SK-N-SH treated with all-trans-retinoic acid at 6 μM for 48 hours (cell line): Measurements from ENCODE around the gene ARHGAP45.

ENCODE experiments used
- ATAC-seq: fragments of 200-7000 bp; cut with Tn5 transposase; 3 replicates; pipeline ENCODE4 v1.9.1; 2020; ENCODE audit warnings: mild to moderate bottlenecking, moderate library complexity
- ARNTL ChIP-seq: fragments of 450-650 bp; formaldehyde crosslinking; IDR thresholded peaks from 2 replicates; pipeline ENCODE4 v1.5.0; 2020; ENCODE audit warnings: low read depth, mild to moderate bottlenecking, moderate library complexity, borderline replicate concordance
- BACH2 ChIP-seq: fragments of 250-450 bp; sonication (Bioruptor Pico); IDR thresholded peaks from 2 replicates; pipeline ENCODE4 v1.9.0; 2021; ENCODE audit warnings: mild to moderate bottlenecking, borderline replicate concordance
- CSDC2 ChIP-seq: fragments of 250-450 bp; sonication (Bioruptor Pico); IDR thresholded peaks from 2 replicates; pipeline ENCODE4 v1.5.0; 2020; ENCODE audit warnings: mild to moderate bottlenecking, moderate library complexity
- ESRRG ChIP-seq: fragments of 250-450 bp; sonication (Bioruptor Pico); IDR thresholded peaks from 2 replicates; pipeline ENCODE4 v1.6.1; 2021; ENCODE audit warnings: mild to moderate bottlenecking
- GLIS3 ChIP-seq: fragments of 250-450 bp; sonication (Bioruptor Pico); IDR thresholded peaks from 2 replicates; pipeline ENCODE4 v1.5.0; 2020; ENCODE audit warnings: mild to moderate bottlenecking, moderate library complexity
- ISL1 ChIP-seq: fragments of 250-450 bp; sonication (Bioruptor Pico); IDR thresholded peaks from 2 replicates; pipeline ENCODE4 v2.1.2; 2022; ENCODE audit warnings: mild to moderate bottlenecking, moderate library complexity
- OSR1 ChIP-seq: fragments of 250-450 bp; sonication (Bioruptor Pico); IDR thresholded peaks from 2 replicates; pipeline ENCODE4 v1.8.0; 2022; ENCODE audit warnings: moderate library complexity, mild to moderate bottlenecking, inconsistent platforms
- PPARA ChIP-seq: fragments of 250-450 bp; sonication (Bioruptor Pico); IDR thresholded peaks from 2 replicates; pipeline ENCODE4 v1.5.0; 2020; ENCODE audit warnings: mild to moderate bottlenecking, borderline replicate concordance
- RARB ChIP-seq: fragments of 250-450 bp; sonication (Bioruptor Pico); IDR thresholded peaks from 2 replicates; pipeline ENCODE4 v1.8.0; 2021; ENCODE audit warnings: mild to moderate bottlenecking, moderate library complexity
- SNAI2 ChIP-seq: fragments of 250-450 bp; sonication (Bioruptor Pico); IDR thresholded peaks from 2 replicates; pipeline ENCODE4 v1.5.0; 2020; ENCODE audit warnings: mild to moderate bottlenecking, moderate library complexity
- TCF4 ChIP-seq: fragments of 250-450 bp; sonication (Bioruptor Pico); IDR thresholded peaks from 2 replicates; pipeline ENCODE4 v1.8.0; 2021; ENCODE audit warnings: mild to moderate bottlenecking, moderate library complexity, borderline replicate concordance
- TOX ChIP-seq: fragments of 250-450 bp; sonication (Bioruptor Pico); IDR thresholded peaks from 2 replicates; pipeline ENCODE4 v1.8.0; 2021; ENCODE audit warnings: mild to moderate bottlenecking, moderate library complexity, borderline replicate concordance
- ZC3H10 ChIP-seq: fragments of 250-450 bp; sonication (Bioruptor Pico); IDR thresholded peaks from 2 replicates; pipeline ENCODE4 v1.5.1; 2021; ENCODE audit warnings: mild to moderate bottlenecking, moderate library complexity
- ZFP30 ChIP-seq: fragments of 450-650 bp; formaldehyde crosslinking; IDR thresholded peaks from 2 replicates; pipeline ENCODE4 v1.5.0; 2022; ENCODE audit warnings: mild to moderate bottlenecking, moderate library complexity
- ZNF565 ChIP-seq: fragments of 450-650 bp; formaldehyde crosslinking; conservative IDR thresholded peaks from 2 replicates; pipeline ENCODE4 v1.5.0; 2020; ENCODE audit warnings: low read depth, mild to moderate bottlenecking, moderate library complexity
- ZNF70 ChIP-seq: fragments of 450-650 bp; formaldehyde crosslinking; IDR thresholded peaks from 2 replicates; pipeline ENCODE4 v1.5.0; 2020; ENCODE audit warnings: mild to moderate bottlenecking, moderate library complexity
- ZNF8 ChIP-seq: fragments of 450-650 bp; formaldehyde crosslinking; IDR thresholded peaks from 2 replicates; pipeline ENCODE4 v1.5.0; 2020; ENCODE audit warnings: mild to moderate bottlenecking, moderate library complexity
- TF ChIP-seq, protein P1 (sequence below): fragments of 250-450 bp; sonication (Bioruptor Pico); IDR thresholded peaks from 2 replicates; pipeline ENCODE4 v1.5.1; 2021; ENCODE audit warnings: mild to moderate bottlenecking, moderate library complexity
- TF ChIP-seq, protein P2 (sequence below): fragments of 250-450 bp; sonication (Bioruptor Pico); IDR thresholded peaks from 2 replicates; pipeline ENCODE4 v1.5.1; 2020; ENCODE audit warnings: low read depth, mild to moderate bottlenecking, moderate library complexity
- TF ChIP-seq, protein P3 (sequence below): fragments of 250-450 bp; sonication (Bioruptor Pico); IDR thresholded peaks from 2 replicates; pipeline ENCODE4 v1.8.0; 2021; ENCODE audit warnings: low read depth, mild to moderate bottlenecking, moderate library complexity, borderline replicate concordance
- TF ChIP-seq, protein P4 (sequence below): fragments of 250-450 bp; sonication (Bioruptor Pico); IDR thresholded peaks from 2 replicates; pipeline ENCODE4 v1.5.0; 2020; ENCODE audit warnings: mild to moderate bottlenecking, moderate library complexity
- TF ChIP-seq, protein P5 (sequence below): fragments of 250-450 bp; sonication (Bioruptor Pico); IDR thresholded peaks from 2 replicates; pipeline ENCODE4 v1.8.0; 2020; ENCODE audit warnings: mild to moderate bottlenecking, moderate library complexity, borderline replicate concordance

The ARHGAP45 gene

DNA sequence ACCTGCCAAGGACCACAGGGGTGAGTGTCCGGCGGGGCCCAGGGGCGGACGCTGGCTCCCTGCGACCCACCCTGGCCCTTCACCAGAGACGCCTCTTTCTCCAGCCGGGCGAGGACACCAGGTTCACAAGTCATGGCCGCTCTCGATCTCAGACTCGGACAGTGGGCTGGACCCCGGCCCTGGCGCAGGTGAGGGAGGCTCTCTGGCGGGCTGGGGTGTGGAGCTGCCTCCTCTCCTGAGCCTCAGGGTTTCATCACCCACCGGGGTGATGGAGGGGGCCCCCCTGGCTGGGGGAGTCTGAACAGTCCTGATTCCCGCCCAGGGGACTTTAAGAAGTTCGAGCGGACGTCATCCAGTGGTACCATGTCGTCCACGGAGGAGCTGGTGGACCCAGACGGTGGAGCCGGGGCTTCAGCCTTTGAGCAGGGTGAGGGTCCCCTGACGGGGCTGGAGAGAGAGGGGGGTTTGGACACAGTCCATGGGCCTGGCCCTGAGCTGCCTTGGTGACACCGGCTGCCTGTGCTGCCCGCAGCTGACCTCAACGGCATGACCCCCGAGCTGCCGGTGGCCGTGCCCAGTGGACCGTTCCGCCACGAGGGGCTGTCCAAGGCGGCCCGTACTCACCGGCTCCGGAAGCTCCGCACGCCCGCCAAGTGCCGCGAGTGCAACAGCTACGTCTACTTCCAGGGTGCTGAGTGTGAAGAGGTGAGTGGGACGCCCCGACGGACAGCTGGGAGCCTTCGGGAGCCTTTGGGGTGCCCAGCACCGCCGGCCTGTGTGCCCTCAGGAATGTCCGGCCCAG lies 13.6 kb downstream of the ARHGAP45 start:
- no peak for ATAC-seq
- TF ChIP-seq OSR1 (CRISPR knock-in tag) (no peak), ARNTL (CRISPR knock-in tag) (no peak), BACH2 (no peak), ISL1 (CRISPR knock-in tag) (no peak), ZNF70 (no peak), TCF4 (CRISPR knock-in tag) (no peak), CSDC2 (no peak), ZNF565 (CRISPR knock-in tag) (no peak), PPARA (CRISPR knock-in tag) (no peak), ESRRG (no peak), ZFP30 (CRISPR knock-in tag) (no peak), ZNF8 (no peak), ZC3H10 (CRISPR knock-in tag) (no peak)
- TF ChIP-seq, protein P1, sequence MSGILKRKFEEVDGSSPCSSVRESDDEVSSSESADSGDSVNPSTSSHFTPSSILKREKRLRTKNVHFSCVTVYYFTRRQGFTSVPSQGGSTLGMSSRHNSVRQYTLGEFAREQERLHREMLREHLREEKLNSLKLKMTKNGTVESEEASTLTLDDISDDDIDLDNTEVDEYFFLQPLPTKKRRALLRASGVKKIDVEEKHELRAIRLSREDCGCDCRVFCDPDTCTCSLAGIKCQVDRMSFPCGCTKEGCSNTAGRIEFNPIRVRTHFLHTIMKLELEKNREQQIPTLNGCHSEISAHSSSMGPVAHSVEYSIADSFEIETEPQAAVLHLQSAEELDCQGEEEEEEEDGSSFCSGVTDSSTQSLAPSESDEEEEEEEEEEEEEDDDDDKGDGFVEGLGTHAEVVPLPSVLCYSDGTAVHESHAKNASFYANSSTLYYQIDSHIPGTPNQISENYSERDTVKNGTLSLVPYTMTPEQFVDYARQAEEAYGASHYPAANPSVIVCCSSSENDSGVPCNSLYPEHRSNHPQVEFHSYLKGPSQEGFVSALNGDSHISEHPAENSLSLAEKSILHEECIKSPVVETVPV (CRISPR knock-in tag): no peak
- TF ChIP-seq, protein P2, sequence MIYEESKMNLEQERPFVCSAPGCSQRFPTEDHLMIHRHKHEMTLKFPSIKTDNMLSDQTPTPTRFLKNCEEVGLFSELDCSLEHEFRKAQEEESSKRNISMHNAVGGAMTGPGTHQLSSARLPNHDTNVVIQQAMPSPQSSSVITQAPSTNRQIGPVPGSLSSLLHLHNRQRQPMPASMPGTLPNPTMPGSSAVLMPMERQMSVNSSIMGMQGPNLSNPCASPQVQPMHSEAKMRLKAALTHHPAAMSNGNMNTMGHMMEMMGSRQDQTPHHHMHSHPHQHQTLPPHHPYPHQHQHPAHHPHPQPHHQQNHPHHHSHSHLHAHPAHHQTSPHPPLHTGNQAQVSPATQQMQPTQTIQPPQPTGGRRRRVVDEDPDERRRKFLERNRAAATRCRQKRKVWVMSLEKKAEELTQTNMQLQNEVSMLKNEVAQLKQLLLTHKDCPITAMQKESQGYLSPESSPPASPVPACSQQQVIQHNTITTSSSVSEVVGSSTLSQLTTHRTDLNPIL (CRISPR knock-in tag): no peak

DNA sequence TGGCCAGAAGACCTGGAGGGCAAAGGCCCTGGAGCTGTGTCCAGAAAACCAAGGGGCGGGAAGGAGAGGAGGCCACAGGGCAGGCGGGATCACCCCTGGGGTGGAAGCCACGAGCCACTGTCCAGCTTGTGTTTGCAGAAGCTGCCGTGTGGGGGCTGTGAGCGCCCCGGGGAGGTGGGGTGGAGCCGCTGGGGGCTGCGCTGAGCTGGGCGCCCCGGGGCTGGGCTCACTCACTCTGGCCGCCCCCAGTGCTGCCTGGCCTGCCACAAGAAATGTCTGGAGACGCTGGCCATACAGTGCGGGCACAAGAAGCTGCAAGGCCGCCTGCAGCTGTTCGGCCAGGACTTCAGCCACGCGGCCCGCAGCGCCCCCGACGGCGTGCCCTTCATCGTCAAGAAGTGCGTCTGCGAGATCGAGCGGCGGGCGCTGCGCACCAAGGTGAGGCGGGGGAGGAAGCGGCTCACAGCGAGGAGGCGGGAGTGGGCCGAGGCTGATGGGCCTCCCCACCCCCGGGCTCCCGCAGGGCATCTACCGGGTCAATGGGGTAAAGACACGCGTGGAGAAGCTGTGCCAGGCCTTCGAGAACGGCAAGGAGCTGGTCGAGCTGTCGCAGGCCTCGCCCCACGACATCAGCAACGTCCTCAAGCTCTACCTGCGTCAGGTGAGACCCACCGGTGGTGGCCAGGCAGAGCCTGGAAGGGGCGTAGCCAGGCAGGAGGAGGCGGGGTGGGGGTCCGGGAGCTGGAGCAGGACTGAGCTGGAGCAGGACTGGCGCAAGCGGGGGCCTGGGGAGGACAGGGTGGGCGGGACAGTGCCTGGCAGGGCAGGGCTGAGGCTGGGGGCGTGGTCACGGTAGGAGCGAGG lies 14.6 kb downstream of the ARHGAP45 start:
- TF ChIP-seq BACH2: no peak
- TF ChIP-seq RARB (CRISPR knock-in tag): no peak
- TF ChIP-seq SNAI2 (CRISPR knock-in tag): no peak
- TF ChIP-seq, protein P3, sequence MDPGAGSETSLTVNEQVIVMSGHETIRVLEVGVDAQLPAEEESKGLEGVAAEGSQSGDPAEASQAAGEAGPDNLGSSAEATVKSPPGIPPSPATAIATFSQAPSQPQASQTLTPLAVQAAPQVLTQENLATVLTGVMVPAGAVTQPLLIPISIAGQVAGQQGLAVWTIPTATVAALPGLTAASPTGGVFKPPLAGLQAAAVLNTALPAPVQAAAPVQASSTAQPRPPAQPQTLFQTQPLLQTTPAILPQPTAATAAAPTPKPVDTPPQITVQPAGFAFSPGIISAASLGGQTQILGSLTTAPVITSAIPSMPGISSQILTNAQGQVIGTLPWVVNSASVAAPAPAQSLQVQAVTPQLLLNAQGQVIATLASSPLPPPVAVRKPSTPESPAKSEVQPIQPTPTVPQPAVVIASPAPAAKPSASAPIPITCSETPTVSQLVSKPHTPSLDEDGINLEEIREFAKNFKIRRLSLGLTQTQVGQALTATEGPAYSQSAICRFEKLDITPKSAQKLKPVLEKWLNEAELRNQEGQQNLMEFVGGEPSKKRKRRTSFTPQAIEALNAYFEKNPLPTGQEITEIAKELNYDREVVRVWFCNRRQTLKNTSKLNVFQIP: no peak
- no peak for TF ChIP-seq ZFP30 (CRISPR knock-in tag)
- no peak for TF ChIP-seq ZNF565 (CRISPR knock-in tag)
- TF ChIP-seq, protein P4, sequence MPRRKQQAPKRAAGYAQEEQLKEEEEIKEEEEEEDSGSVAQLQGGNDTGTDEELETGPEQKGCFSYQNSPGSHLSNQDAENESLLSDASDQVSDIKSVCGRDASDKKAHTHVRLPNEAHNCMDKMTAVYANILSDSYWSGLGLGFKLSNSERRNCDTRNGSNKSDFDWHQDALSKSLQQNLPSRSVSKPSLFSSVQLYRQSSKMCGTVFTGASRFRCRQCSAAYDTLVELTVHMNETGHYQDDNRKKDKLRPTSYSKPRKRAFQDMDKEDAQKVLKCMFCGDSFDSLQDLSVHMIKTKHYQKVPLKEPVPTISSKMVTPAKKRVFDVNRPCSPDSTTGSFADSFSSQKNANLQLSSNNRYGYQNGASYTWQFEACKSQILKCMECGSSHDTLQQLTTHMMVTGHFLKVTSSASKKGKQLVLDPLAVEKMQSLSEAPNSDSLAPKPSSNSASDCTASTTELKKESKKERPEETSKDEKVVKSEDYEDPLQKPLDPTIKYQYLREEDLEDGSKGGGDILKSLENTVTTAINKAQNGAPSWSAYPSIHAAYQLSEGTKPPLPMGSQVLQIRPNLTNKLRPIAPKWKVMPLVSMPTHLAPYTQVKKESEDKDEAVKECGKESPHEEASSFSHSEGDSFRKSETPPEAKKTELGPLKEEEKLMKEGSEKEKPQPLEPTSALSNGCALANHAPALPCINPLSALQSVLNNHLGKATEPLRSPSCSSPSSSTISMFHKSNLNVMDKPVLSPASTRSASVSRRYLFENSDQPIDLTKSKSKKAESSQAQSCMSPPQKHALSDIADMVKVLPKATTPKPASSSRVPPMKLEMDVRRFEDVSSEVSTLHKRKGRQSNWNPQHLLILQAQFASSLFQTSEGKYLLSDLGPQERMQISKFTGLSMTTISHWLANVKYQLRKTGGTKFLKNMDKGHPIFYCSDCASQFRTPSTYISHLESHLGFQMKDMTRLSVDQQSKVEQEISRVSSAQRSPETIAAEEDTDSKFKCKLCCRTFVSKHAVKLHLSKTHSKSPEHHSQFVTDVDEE (CRISPR knock-in tag): no peak
- no peak for TF ChIP-seq PPARA (CRISPR knock-in tag)
- TF ChIP-seq ARNTL (CRISPR knock-in tag): no peak
- TF ChIP-seq ZNF70: no peak
- TF ChIP-seq, protein P2 (CRISPR knock-in tag): no peak
- TF ChIP-seq, protein P5, sequence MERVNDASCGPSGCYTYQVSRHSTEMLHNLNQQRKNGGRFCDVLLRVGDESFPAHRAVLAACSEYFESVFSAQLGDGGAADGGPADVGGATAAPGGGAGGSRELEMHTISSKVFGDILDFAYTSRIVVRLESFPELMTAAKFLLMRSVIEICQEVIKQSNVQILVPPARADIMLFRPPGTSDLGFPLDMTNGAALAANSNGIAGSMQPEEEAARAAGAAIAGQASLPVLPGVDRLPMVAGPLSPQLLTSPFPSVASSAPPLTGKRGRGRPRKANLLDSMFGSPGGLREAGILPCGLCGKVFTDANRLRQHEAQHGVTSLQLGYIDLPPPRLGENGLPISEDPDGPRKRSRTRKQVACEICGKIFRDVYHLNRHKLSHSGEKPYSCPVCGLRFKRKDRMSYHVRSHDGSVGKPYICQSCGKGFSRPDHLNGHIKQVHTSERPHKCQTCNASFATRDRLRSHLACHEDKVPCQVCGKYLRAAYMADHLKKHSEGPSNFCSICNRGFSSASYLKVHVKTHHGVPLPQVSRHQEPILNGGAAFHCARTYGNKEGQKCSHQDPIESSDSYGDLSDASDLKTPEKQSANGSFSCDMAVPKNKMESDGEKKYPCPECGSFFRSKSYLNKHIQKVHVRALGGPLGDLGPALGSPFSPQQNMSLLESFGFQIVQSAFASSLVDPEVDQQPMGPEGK (CRISPR knock-in tag): no peak
- no peak for TF ChIP-seq ZC3H10 (CRISPR knock-in tag)
- TF ChIP-seq ESRRG: no peak
- TF ChIP-seq, protein P1 (CRISPR knock-in tag): no peak
- TF ChIP-seq TOX: no peak
- TF ChIP-seq GLIS3: no peak
- ATAC-seq: peak; percentile 3; the same call in 2 of the 3 replicates
